Measurements from ENCODE around the gene HEATR3.
"Not testable (repeated sequence)": the region's sequence is repeated elsewhere in the genome, so short reads cannot be mapped to it uniquely, and the experiment has no call there.

HEATR3 gene

DNA sequence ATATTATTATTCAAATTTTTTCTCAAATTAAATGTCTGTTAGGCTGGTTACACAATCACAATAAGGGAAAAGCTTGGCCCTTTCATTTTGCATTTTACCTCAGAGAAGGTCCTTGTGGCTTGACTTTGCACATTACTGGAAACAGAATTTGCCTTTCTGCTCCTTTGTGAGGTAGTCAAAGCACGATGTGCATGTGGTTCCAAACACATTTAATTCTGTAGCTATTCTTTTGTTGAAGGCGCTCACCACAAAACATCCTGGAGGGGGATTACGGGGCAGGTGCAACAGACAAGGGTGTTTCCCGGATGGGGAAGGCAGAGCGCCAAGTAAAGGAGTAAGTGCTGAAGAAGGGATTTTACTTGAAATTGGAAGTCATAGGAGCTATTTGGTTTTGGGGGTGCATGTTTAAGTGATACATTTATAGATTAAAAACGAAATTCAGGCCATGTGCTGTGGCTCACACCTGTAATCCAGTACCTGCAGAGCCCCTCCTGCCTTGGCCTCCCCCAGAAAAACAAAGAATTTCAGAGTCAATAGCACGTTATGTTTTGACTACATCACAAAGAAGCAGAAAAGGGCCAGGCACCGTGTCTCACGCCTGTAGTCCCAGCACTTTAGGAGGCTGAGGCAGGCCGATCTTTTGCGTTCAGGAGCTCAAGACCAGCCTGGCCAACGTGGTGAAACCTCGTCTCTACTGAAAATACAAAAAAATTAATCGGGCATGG, 56.1 kb downstream of the HEATR3 start:
- TF ChIP-seq, protein P1, sequence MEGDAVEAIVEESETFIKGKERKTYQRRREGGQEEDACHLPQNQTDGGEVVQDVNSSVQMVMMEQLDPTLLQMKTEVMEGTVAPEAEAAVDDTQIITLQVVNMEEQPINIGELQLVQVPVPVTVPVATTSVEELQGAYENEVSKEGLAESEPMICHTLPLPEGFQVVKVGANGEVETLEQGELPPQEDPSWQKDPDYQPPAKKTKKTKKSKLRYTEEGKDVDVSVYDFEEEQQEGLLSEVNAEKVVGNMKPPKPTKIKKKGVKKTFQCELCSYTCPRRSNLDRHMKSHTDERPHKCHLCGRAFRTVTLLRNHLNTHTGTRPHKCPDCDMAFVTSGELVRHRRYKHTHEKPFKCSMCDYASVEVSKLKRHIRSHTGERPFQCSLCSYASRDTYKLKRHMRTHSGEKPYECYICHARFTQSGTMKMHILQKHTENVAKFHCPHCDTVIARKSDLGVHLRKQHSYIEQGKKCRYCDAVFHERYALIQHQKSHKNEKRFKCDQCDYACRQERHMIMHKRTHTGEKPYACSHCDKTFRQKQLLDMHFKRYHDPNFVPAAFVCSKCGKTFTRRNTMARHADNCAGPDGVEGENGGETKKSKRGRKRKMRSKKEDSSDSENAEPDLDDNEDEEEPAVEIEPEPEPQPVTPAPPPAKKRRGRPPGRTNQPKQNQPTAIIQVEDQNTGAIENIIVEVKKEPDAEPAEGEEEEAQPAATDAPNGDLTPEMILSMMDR (IDR thresholded peaks at IDR 0.05; ENCODE audit: borderline replicate concordance, insufficient read depth, low read depth, low read length): no peak
- H3K4me3 ChIP-seq (ENCODE audit: low read depth, low read length): no peak overlapping the region

DNA sequence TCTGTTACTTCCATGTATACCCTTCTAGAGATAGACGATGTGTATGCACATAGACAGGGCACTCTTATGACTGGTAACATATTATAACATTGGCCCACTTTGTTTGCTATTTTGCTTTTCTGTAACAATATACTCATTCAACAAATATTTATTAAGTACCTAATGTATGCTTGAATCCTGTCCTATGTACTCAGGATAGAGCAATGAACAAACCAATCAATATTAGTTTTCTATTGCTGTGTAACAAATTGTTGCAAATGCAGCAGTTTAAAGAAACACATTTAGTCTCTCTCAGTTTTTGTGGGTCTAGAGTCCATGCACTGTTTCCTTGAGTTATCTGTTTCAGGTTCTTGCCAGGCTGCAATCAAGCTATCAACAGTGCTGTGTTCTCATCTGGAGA, 57.6 kb downstream of the HEATR3 start:
- TF ChIP-seq, protein P1 (IDR thresholded peaks at IDR 0.05; ENCODE audit: borderline replicate concordance, insufficient read depth, low read depth, low read length): no peak
- H3K4me3 ChIP-seq (ENCODE audit: low read depth, low read length): no peak overlapping the region

DNA sequence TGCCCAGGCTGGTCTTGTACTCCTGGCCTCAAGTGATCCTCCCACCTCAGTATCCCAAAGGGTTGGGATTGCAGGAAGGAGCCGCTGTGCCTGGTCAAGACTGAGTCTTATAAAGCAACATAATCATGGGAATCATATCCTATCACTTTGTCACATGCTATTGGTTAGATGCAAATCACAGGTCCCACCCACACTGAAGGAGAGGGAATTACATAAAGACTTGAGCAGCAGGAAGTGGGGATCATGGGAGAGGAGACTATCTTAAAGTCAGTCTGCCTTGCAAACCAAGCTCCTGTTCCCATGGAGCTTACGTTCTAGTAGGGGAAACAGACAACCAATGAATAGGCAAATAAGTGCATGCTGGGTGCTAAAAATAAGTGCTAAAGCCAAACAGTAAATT, 59.0 kb downstream of the HEATR3 start:
- TF ChIP-seq, protein P1 (IDR thresholded peaks at IDR 0.05; ENCODE audit: borderline replicate concordance, insufficient read depth, low read depth, low read length): no peak
- H3K4me3 ChIP-seq (ENCODE audit: low read depth, low read length): no peak overlapping the region

DNA sequence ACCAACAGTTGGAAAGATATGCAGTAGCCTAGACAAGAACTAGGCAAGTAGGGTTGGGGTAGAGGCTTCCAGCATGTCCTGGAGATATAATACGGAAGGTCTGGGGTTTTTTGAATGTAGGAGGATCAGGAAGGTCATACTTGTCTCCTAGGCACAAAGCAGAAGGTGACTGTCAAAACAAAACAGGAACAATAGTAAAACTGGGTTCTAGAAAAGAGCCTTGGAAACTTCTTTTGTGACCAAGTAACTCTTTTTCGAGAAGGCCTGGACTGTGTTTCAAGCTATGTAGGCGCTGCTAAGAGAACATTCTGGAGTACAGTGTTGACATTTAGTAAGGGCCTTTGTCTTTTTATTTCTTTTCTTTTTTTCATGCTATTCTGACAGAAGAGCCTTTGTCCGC, 60.4 kb downstream of the HEATR3 start:
- TF ChIP-seq, protein P1 (IDR thresholded peaks at IDR 0.05; ENCODE audit: borderline replicate concordance, insufficient read depth, low read depth, low read length): no peak
- no peak overlapping the region for H3K4me3 ChIP-seq (ENCODE audit: low read depth, low read length)

DNA sequence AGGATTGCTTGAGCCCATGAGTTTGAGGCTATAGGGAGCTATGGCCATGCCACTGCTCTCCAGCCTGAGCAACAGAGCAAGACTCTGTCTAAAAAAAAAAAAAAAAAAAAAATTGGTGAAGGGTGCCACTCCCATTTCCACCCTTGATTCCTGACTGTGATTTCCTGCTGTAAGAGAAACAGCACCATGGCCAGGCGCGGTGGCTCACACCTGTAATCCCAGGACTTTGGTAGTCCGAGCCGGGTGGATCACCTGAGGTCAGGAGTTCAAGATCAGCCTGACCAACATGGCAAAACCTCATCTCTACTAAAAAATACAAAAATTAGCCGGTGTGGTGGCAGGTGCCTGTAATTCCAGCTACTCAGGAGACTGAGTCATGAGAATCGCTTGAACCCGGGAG, 66.8 kb downstream of the HEATR3 start:
- not testable (repeated sequence) for H3K4me3 ChIP-seq (ENCODE audit: low read depth, low read length)

DNA sequence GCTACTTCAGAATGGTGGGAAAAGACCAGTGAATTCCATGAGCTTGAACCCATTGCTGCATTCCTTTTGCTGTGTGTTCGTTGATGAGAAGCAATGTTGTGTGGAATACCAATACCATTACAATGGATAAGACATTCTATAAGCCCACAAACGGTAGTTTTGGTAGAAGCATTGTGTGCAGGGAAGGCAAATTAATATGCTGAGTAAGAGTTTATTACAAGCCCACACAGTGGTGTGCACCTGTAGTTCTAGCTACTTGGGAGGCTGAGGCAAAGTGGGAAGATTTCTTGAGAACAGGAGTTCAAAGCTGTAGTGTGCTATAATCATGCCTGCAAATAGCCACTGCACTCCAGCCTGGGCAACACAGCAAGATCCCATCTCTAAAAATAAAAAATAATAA, 67.4 kb downstream of the HEATR3 start:
- TF ChIP-seq, protein P1 (IDR thresholded peaks at IDR 0.05; ENCODE audit: borderline replicate concordance, insufficient read depth, low read depth, low read length): no peak
- H3K4me3 ChIP-seq (ENCODE audit: low read depth, low read length): no peak overlapping the region

DNA sequence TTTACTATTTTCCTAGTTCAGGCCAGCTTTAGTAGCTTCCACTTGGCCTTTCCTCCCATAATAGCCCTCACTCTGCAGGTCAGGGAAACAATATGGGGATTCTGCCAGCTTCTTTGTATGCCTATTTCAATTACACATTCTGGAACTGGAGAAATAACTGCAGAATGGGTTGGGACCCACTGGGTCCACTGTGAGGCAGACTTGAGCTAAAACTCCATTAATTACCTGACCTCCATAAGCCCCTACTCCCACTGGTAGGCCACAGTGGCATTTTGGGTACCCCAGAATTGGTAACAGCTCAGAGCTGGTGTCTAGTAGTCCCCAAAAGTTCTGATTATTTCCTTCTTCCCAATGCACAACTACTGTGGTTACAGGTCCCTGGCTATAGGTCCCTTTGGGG, 70.6 kb downstream of the HEATR3 start:
- TF ChIP-seq, protein P1 (IDR thresholded peaks at IDR 0.05; ENCODE audit: borderline replicate concordance, insufficient read depth, low read depth, low read length): peak; percentile 29; the same call in 1 of the 2 replicates
- no peak overlapping the region for H3K4me3 ChIP-seq (ENCODE audit: low read depth, low read length)
